Astrocyte (in vitro differentiated cells and primary cell): ENCODE data around the gene SPTAN1.
"Not testable (repeated sequence)": the region's sequence is repeated elsewhere in the genome, so short reads cannot be mapped to it uniquely, and the experiment has no call there.

Experiments
- CTCF ChIP-seq: IDR thresholded peaks from 2 replicates; pipeline ENCODE4 v1.5.1; 2011; ENCODE audit warnings: low read depth, mild to moderate bottlenecking, inconsistent platforms, low read length, moderate library complexity; ENCODE audit not compliant: insufficient read depth
- EZH2 ChIP-seq: IDR thresholded peaks from 2 replicates; pipeline ENCODE4 v1.6.1; 2012; ENCODE audit warnings: mild to moderate bottlenecking, low read length, inconsistent platforms; ENCODE audit not compliant: insufficient read depth

- not testable (repeated sequence) for TF ChIP-seq CTCF, EZH2
These were observed 114.1 kb downstream of the SPTAN1 start for GRCh38 chr9:128666481-128666941.
